GM20431 (cell line): ENCODE data around the gene CMSS1.

Source experiments
- in situ Hi-C: fragments of 300-500 bp; cut with MseI, MboI; formaldehyde crosslinking; loops from one replicate; pipeline ENCODE4 v1.15.0; 2020; ENCODE audit warnings: low sequenced_read_pairs; ENCODE audit not compliant: unreplicated experiment

Gene CMSS1

DNA sequence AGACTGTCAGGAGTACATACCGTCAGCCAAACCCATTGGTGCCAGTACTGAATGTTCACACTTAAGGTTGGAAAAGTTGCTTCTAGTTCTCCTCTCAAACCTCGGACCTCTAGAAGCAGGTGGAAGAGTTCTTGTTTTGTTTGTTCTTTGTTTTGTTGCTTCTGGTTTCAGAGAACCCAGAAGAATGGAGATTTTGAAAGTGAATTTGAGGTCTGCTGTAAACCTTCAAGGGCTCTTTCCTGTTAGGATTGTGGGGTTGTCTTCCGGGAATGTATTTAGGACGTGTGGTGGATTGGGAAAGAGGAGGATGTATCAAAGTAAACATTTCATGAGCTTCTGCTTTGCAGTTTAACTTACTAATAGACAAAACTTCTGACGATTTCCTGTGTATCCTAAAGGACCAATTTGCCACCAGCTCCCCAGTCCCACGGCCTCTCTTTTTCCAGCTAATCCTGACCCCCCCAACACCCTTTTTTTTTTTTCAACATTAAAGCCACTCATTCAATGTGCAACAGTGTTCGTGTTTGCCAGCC is 246.3 kb downstream of the CMSS1 start:
- in situ Hi-C loops = loop anchor here (10.0 to 25.0 kb wide), 2 partner anchors 191 to 227 kb away; no protein-coding TSS in a partner anchor

DNA sequence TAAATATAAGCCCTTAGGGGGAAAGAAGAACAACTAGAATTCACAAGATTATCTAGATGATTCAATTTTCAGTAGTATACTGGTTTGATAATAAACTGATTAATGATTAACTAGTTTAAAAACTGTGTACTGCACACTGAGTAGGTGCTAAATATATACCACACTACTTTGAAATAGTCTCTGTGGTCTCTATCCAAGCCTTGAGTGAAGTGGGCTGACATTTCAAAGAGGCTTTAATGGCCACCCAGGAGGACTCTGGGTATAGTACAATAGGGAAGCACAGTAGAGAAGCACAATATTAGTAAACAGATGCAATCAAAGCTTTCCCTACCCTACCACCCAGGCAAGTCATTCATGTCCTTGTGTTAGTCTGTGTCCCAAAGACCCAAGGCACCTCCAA is 249.9 kb downstream of the CMSS1 start:
- in situ Hi-C loops = loop anchor here (10.0 to 25.0 kb wide), 2 partner anchors 187 to 230 kb away; no protein-coding TSS in a partner anchor

DNA sequence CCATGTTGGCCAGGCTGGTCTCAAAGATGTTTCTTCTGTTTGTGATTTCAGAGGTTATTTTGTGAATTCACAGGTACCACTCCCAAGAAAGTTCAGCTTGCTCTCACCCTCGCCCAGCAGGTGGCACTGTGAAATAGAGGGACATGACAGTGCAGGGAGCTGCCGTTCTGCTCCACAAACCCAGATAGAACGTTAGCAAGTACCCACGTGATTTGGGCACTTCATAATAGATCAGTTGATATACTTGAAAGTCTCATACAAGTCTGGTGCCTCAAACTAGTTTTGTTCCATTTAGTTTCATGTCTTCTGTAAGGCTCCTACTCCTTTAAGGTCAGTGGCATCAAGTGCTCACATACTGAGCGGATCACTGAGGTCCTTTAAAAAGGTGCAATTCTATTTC is 251.2 kb downstream of the CMSS1 start:
- in situ Hi-C loops = loop anchor here (10.0 to 25.0 kb wide), 2 partner anchors 186 to 232 kb away; no protein-coding TSS in a partner anchor

DNA sequence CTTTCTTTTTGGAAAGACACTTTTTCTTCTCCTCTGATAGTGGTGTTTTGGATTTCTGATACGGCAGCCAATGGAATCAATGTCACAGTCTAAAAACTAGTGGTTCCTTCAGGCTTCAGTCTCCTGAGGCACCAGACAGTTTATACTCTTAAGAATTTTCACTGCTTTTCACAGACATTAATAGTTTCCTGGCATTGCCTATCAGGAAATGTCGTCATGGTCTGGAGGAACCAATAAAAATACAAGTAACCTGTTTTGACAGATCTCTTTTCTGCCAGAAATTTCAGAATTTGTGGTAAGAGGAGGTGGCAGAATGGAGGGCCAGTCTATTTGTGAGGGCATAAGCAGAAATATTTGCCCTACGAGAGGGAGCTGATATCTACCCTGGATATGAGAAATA is 251.8 kb downstream of the CMSS1 start:
- in situ Hi-C loops = loop anchor here (10.0 to 25.0 kb wide), 2 partner anchors 185 to 232 kb away; no protein-coding TSS in a partner anchor

DNA sequence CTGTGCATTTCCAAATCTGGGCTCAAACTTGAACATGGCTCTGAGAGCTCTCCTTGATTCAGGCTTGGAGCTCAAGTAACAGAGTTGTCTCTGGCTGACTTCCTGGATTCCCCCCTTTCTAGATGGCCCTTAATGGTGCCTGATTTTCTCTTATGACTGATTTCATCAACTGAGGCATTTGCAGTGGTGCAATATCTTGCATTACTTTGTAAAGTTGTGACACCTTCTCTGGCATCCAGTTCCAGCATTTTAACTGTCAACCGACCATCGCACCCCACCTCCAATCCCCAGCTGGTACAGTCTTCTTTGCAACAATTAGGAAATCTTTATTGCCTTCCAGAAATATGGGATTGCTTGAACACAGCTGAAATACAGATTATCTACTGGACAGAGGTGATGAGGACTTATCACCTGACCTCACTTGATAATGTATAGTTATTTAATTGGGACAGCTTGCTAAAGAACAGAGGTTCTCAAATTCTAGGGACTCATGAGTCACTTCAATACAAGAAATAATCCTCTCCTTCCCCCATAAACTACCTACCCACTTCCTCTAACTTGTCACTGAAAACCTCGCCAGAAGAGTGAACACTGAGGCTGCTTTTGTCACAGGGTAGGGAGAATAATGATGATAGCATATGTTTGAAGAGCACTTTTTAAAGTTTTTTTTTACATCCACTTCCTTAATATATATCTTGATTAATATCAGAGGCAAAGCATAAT is 254.8 kb downstream of the CMSS1 start:
- in situ Hi-C loops = loop anchor here (25.0 kb wide), 1 partner anchor 235 kb away; no protein-coding TSS in a partner anchor

DNA sequence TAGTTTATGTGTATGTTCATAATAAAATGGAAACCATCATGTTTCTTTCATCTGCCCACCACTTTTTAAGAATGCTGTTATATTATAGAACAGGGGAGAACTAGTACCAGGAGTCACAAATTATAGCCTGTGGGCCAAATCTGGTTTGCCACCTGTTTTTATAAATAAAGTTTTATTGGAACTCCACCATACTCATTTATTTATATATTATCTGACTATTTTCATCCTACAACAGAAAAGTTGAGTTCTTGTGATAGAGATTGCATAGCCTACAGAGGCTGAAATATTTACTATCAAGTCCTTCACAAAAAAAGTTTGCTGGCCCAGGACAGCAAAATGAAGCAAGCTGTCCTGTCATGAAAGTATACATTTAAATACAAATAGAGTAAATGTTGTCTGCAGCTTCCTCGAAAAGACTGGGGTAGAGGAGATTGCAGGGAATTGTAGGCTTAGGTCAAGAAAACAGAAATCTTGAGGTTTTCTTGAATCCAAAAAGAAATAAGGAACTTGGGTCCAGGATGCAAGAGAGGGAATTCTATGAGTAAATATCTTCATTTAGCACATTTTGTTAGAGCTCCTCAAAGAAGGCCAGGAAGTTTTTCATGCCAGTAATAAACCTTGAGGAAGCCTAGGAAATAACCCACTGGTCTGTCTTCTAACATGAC is 255.5 kb downstream of the CMSS1 start:
- in situ Hi-C loops = loop anchor here (25.0 kb wide), 1 partner anchor 236 kb away; no protein-coding TSS in a partner anchor

DNA sequence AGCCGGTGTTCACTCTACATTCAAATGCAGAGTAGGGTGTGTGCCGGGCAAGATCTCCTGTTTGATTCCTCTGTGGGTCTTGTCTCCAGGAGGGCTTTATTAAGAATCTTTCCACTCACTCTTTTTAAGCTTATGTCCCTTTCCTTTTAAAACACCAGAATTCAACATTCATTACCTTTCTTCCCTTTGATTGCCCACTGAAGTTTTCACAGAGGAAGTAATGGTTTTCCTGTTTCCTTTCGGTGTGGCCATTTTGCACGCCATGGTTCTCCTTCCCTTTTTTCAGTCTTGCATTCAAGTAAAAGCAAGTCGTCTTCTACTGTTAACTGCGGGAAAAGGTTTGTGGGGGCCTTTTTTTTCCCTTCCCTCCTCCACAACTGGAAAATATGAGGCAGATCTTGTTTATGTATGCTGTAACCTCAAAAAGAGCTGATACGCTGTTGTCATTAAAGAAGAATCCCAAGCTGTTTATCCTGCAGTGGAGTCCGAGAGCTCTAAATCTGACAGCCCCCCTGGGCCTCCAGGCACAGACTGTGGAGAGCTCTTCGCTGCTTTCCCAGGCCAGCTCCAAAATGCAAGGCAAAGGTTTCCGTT is 256.1 kb downstream of the CMSS1 start:
- in situ Hi-C loops = loop anchor here (25.0 kb wide), 1 partner anchor 237 kb away; no protein-coding TSS in a partner anchor

DNA sequence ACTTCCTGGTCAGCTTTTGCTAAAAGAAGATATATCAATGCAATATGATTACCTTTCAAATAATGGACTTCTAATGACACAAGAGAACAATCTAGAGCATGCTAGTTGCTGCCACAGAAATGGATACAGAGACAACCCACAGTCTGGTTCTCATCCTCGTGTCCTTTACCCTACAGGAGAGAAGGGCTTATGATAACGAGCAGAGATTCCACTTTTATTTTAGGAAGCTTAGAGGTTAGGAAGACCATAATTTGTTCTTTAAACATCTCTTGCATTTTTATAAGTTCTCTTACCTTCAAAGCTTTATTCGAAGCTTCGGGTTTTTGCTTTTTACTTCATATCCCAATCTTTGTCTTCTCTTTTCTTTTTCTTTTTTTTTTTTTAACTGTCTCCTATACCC is 257.5 kb downstream of the CMSS1 start:
- in situ Hi-C loops = no loop called here

DNA sequence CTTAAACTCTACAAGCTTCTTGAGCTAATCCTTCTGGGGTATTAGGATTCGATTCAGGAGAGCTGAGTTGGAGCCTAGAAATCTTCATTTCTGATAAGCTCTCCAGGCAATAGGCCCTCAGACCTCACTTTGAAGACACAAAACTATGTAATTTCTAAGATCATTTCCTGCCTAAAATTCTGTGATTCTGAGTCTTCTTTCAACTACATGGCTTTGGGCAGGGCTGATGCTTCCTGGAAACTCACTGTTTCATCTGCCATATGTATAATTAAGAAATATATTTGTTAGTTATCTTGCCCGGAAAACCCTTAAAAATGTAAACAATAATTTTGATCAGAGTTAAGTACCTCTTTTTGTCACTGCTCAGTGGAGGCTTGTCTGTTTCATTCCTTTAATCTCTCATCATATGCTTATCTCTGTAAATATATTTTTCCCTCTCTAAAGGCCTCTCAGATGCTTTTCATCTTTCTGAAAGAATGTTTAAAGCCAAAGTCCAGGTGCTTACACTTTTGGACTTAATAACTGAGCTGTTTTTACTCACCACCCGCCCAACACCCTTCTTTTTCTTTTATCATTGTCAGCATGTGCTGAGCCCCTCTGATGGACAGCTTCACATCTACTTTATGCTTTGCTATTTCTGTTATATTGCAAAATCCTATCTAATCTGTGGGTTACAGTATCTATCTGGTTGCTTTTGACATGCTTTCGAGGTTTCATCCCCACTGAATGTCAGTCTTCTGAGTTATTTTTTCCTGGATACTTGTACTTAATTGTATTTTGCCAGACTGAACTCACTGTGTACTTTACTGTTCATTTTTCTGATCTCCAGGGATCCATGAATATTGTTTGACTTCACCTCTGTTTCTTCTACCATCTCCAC is 258.4 kb downstream of the CMSS1 start:
- in situ Hi-C loops = no loop called here

DNA sequence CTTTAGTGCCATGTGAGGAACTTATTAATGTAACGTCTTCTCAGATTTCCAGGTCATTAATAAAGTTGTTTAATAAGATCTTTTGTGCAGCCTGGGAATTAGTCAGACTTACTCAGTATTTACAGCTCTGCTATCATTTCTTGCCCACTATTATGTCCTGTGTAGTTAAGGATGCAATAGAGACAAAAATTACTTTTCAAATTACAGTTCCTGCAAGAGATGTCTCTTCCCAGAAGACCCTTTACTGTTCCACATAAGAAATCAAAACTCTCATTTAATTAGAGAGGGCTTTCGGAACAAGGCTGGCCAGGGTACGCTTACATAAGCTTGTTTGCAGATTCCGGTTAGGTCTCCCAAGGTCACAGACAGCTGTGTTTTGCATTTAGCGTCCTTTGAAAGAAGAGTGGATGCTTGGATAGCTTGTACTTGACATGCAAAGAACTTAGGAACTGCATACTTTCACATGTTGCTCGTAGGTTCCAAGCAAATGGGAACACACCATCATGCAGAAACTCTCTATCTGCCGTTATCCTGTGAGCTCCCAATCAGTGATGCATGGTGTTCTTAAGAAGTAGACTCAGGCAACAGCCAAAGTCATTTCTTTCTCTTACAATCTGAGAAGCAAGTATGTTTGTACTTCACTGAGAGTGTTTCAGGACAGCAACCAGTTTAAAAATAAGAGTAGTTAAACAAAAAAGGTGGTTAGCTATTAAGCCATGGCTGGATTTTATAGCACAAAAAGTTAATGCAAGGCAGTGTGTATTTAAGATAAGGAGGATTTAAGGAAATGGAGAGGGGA is 259.3 kb downstream of the CMSS1 start:
- in situ Hi-C loops = no loop called here

DNA sequence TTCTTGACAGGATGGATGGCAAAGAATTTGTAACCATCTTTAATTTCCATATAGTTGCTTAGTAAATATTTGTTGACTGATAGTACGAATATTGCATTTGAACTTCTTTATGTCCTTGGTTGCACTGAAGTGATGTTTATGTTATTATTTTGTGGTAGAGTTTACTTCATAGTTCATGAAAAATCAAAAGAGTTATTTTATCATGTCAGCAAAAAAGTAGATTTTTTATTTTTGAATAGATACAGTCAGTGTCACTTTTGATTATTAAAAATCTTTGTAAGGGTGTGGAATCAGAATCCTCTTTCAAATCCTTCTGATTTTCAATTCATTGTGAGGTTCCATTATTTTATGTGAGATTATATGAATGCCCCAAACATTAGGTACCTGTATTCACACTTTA is 261.7 kb downstream of the CMSS1 start:
- in situ Hi-C loops = no loop called here

DNA sequence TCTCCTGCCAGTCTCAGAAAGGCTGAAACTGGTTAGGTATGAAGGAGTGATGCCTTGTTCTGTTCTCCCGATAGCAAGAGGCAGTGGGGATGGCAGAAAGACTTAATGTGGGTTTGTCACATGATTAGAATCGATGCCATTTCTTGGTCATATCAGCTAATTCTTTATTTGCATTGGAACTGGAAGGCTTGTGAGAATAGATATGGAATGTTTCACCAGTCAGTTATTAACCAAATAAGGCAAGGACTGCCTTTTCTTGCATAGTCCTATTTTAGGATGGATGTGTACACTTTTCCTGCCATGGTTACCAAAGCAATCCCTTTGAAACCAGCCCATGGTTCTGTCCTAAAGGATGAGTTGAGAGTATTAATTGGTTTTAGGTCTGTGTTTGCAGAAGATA is 262.9 kb downstream of the CMSS1 start:
- in situ Hi-C loops = no loop called here

DNA sequence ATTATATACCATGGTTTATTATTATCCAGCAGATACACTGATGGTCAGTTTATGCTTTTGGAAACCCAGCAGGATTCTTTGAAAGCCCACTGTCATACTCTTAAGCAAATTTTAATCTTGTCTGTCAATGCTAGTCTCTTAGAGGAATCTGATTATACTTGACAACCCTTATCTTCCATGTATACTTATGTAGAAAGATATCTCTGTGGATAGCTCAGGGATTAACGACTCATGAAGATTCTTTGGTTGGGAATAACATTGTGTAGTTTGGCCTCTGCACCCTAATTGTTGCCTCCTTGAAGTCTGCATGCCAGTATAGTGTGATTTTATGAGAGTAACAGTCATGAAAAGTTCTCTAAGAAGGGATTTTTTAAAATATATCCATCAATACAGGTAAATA is 263.6 kb downstream of the CMSS1 start:
- in situ Hi-C loops = no loop called here

DNA sequence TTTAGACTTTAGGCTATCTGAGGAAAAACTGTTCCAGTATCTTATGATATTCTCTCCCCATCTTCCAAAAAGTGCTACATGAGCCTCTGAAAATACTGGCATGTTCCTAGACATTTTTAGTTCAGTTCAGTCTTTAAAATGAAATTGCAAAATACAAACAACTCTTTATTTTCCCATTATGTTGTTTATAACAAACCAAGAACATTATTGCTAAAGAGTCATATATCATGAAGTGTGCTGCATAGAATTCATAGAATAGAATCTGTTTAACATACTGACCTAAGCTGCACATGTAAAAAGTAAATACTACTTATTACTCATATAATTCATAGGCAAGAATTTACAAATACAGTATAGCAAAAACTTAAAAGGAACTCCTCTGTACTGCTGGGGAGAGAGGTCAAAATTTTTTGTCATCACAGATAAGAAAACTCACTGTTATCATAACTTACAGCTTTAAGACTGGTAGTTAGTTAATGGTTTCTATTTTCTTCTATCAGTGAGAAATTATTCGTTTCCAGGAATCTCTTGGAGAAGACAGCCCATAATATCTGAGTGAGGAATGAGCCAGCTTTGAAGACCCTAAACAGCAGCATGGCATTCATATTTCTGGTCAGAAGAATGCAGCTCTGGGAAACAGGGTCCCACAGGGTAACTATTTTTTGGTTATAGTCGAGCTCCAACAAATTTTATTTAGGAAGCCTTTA is 264.5 kb downstream of the CMSS1 start:
- in situ Hi-C loops = no loop called here

DNA sequence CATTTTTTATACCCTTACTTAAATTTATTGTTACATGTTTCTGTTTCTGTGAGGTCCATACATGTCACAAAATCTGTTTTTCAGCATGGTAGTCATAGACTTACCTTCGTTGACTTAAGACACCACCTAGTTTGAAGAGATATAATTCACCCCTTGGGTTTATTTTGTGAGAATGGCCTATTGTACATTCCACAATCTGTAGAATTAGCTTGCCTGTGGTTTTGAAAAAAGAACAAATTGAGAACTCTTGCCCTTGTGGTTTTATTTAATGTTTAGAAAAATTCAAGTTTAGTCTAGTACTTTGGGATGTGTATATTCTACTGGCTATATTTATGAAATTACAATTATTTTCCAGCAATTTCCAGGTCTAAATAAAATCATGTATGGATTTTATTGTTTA is 265.1 kb downstream of the CMSS1 start:
- in situ Hi-C loops = no loop called here

DNA sequence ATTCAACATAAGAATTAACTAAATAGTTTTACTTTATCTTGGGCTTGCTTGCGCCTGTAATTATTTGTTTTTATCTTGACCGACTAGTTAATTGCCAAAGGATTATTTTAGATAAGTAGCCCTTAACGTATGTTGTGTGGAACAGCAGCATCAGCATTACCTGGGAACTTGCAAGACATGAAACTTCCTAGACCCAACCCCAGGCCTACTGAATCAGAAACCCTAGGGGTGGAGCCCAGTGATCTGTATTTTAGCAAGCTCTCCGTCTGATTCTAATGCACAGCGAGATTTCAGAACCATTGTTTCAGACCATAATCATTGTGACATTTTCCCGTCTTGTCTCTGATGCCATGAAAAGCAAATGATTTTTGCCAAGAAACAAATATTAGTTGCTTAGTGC is 265.5 kb downstream of the CMSS1 start:
- in situ Hi-C loops = no loop called here

DNA sequence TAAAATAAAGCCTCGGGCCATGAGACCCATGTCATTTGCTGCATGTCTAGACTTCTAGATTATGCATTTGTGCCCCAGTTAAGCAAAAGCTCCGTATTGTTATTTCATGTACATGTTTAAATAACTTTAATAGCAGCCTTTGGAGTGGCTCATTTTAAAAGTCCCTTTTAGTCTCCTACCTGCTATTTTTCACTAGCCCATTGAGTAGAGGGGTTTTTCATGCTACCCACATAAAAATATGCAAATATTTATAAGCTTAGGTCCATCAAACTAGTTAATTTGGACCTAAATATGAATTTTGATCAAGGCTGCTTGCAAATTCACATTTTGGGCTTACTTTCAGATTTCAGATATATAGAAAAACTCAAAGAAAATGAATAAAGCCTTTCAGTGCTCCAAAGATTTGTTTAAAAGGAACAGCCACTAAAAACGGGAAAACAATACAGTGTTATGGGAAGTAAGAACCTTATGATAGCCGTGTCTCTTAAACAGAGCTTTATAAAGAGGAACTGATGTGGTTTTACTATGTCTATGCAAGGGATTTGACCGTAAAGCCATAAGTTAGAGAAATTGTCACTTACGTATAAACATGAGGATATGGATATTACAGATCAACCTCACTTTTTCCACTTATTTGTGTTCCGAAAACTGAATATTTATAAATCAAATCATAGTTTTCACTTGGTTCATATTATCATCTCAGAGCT is 266.6 kb downstream of the CMSS1 start:
- in situ Hi-C loops = no loop called here

DNA sequence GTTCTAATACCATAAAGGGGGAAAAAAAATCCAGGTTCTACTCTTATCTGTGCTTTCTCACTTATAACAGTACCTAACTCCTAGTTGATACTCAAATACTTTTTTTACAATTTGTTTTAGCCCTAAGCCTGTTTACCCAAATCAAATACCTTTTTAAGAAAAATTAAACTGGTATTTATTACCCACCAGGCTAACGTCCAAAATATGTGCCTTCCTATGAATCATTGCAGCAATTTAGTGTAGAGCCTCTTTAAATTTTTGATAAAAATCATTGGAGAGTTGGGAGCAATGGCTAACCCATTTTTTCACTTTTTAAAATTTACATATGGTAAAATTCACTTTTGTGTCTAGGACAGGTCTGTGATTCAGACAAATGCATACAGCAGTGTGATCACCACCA is 268.7 kb downstream of the CMSS1 start:
- in situ Hi-C loops = no loop called here
